GM21360 (cell line): Measurements from ENCODE around the gene OTOGL.
"Not testable (repeated sequence)": the region's sequence is repeated elsewhere in the genome, so short reads cannot be mapped to it uniquely, and the experiment has no call there.

Experiments used
- ATAC-seq: cut with Tn5 transposase; IDR thresholded peaks from one replicate; pipeline ENCODE4 v1.9.1; 2021; ENCODE audit warnings: mild to moderate bottlenecking, moderate library complexity; ENCODE audit not compliant: unreplicated experiment

The OTOGL gene

DNA sequence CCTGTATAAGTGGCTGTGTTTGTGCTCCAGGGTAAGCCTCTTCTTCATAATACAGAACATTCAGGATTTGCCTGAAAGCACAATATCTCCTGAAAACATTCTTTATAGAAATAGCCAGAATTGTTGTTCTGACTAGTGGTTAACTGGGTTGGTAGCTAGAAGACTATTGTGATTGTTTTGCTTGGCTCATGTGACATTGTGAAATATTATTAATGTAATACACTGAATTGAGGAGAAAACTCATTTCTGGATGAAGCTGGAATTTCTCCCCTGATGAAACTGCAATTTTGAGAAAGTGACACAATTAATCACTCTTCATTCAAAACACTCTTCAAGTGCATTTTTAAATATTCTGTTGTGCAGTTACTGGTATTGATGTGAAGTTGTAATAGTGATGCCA, 172.4 kb downstream of the OTOGL start:
- ATAC-seq = no peak

DNA sequence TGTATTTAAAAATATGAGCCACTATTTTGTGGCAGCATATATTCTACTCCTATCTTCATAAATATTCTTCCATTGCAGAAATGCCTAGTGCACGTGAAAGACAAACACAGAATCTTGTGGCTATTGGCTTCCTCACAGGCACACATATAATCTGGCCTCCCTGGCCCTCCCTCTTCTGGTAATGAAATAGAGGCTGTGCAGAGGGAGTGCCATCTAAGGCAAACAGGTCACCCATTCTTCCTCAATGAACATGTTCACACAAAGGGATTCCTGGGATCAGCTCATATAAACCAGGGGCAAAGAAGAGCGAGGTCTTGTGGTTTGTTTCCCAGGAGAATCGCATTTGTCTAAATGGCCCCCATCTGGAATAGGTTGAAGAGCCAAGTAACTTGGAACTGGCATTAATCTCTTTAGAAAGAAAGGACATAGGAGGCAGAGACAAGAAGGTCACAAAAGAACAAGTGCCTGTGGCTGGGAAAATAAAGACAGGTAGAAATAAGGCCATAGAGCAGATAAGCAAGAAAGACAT, 173.1 kb downstream of the OTOGL start:
- no peak for ATAC-seq

DNA sequence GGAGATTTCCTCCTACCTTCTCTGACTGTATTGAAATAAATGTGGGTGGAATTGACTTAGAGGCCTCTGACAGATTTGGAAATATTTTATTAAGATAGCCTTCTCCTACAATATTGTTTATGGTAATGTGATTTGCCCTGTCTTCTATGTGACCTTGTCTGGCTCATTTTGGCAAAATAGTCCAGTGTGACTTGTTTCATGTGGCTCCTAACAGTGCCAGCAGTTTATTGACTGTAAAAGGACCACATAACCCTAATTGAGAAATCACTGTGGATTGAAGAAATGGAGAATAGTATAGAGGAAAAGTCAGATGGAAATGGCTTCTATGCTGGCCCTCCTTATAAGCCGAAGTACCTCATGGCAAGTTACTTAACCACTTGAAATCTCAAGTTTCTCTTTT, 173.8 kb downstream of the OTOGL start:
- ATAC-seq = no peak

DNA sequence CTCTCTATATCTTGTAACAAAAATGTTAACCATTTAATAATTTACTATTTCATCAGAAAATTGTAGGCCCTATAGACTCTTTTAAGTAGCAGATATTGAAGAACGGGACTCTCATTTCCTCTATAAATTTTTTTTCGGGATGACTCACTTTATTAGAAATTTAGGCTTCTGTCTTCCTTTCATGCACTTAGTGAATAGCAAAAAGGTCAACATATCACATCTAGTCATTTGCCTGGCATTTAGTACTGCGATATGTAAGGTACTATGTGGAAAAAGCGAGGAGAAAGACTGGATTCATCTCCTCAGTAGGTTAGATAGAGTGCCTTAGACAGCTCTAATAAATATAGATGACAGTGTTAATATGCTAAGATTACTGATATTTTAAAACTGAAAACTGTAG, 178.4 kb downstream of the OTOGL start:
- ATAC-seq = no peak

DNA sequence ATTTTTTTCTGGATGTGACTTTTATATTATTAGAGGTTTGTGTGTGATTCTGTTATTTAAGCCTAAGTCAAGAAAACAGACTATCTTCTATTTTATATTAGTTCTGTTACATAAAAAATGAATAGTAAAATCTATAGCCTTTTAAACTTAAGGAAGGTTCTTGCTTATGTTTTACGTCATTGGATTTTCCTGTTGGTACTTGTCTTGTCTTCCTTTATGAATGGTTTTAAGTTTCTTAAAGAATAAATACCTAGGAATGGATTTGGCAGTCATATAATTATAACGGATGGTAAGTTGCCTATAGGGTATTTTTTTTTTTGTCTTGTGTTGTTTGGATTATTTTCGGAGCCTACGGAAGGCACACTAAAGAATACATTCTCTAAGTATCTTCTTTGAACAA, 182.9 kb downstream of the OTOGL start:
- ATAC-seq = no peak

DNA sequence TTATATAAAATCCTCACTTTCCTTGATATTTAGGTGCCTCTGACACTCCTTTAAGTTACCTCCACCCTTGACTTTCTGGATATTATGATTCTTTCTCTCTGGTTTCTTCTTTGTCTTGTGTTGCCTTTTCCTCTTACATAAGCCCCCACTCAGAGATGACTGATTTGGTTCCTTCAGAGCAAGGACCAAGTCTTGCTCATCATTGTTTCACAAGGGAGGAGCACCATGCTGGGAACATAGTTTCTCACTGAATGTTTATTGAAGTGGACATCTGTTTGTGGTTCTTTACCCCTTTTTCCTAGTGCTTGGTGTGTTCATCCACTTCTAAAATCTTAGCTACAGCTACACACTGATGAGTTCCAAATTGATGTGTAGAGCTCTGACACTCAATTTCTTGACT, 183.4 kb downstream of the OTOGL start:
- ATAC-seq = no peak

DNA sequence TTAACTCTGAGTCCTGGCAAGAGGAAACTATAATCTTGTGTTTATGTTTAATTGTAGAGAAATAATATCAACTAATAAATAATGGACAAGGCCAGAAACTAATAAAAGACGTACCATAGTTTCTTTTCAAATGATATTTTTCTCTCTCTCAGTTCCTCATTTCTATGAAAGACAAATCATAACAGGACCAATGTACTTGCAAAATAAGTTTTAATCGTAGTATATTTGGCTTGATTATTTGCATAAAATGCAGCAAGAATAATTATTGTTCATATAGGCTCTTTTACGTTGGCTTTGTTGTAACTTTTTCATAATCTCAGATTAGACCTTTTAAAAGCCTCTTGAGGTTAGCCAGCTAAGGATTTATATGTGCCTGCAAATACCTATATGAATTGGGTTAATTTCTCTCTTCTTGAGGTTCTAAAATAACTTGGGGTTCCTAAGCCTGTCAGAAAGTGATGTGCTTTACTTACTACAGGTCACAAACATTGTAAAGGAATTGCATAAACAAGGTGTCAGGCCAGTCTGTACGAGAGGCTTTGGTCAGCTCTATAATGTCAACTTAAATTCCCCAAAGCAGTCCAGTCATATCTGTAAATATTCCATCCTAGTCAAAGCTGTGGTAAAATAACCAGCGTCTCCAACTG, 191.9 kb downstream of the OTOGL start:
- peak; percentile 45 for ATAC-seq

DNA sequence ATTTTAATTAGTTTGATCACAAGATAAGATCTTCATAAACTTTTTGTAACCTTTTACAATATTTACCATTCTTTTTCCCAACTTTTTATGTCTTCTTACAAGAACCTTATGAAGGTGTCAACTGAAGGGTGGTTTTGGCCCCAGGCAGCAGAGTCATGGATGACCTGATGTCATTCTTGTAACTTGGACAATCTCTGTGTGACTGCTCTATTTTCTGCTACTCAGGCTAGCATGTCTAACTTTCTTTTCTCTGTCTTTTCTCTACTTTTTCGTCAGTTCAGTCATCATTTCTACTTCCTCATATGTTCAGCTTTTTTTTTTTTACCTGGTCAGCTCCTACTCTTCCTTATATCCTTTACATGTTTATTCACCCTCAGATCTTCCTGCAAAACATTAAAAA, 194.0 kb downstream of the OTOGL start:
- ATAC-seq = peak; percentile 66

DNA sequence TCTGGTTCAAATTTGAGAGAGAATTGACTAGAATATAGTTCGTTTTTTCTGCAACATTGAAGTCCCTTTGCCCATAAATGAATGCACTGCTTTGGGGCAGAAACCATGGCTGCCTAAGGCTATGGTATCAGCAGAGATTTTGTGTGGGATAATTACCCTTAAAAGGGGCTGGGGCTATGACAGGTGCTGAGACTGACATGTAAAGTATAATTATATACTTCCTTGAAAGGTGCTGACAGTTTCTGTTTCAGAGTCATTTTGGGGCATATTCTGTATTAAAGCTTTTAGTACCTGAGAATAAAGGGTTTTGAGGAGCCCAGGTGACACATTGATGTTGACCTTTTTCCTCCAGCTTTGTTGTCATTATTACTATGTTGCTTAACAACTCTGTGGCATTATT, 194.4 kb downstream of the OTOGL start:
- ATAC-seq = peak; percentile 72

DNA sequence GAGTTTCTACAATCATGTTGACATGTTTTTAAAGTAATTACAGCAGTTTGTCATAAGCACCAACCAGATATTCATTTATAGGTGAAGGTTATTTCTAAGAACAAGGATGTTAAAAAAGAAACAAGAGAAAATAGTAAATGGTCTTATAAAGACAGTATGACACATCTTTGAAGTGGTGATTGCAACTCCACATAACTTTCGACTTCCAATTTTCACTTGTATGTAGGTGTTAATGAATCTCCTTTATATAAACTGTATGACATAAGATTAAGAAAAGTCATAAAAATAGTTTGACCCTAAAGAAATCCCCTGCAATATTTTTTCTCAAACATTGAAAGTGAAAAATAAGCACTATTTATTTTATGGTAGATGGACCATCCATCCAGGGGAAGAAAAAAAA, 199.9 kb downstream of the OTOGL start:
- ATAC-seq = peak; percentile 65

DNA sequence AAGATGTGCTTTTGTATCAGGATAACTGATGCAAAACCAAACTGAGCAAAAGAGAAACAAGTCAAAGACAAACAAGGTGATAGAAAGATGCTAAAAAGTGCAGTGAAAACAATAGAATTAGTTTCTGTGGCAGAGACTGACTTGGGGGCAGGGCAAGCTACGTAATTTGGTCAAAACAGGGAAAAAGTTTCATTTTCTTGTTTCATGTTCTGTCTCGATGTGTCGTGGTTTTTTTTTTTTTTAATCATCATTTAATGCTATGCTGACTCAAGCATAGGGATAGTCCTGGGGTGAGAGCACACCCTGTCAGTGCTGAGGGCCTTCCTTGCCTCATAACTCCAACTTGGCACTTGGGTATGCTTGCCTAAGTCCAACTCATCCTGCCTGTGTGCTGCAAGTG, 200.6 kb downstream of the OTOGL start:
- peak; percentile 79 for ATAC-seq

DNA sequence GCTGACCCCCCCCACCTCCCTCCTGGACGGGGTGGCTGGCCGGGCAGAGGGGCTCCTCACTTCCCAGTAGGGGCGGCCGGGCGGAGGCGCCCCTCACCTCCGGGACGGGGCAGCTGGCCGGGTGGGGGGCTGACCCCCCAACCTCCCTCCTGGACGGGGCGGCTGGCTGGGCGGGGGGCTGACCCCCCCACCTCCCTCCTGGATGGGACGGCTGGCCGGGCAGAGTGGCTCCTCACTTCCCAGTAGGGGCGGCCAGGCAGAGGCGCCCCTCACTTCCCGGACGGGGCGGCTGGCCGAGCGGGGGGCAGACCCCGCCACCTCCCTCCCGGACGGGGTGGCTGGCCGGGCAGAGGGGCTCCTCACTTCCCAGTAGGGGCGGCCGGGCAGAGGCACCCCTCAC, 208.1 kb downstream of the OTOGL start:
- not testable (repeated sequence) for ATAC-seq

DNA sequence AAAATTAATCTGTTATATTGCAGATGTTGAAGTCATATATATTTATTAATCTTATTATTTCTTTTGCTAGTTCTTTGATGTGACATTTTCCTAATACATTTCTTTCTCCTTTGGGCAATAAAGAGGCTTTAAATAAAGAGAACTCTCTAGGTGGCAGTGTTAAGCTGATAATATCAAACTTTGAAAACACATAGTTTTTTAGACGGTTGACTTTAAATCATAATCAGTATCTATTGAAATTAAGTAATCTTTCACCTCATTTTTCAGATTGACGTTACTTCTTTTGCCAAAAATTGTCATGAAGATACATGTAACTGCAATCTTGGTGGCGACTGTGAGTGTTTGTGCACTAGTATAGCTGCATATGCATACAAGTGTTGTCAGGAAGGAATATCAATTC, 213.9 kb downstream of the OTOGL start:
- ATAC-seq = no peak

DNA sequence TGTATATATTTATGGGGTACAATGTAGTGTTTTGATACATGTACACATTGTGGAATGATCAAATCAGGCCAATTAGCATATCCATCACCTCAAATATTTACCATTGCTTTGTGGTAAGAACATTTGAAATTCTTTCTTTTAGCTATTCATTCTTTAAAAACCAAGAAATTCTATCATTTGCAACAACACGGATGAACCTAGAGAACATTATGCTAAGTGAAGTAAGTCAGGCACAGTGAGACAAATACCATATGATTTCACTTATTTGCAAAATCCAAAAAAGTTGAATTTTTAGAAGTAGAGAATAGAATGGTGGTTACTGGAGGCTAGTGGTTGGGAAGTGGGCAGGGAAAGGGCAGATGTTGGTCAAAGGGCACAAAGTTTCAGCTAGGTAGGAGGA, 215.4 kb downstream of the OTOGL start:
- no peak for ATAC-seq

DNA sequence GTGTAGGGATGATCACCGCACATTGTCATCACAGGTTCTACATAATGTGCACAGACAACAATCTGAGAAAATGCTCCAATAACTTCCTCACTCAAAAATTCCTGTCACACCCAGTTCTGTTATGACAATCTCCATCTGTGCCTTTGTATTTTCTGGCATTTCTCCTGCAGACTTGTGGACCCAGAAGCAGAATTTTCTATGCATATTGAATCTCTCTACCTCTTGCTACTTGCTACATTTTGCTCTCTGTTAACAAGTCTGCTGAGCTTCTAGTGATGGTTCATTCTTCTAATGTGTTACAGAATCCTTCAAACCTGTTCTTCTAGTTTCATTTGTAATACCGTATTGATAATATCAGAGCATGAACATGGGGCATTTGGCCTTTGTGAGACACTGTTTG, 216.9 kb downstream of the OTOGL start:
- ATAC-seq = no peak

DNA sequence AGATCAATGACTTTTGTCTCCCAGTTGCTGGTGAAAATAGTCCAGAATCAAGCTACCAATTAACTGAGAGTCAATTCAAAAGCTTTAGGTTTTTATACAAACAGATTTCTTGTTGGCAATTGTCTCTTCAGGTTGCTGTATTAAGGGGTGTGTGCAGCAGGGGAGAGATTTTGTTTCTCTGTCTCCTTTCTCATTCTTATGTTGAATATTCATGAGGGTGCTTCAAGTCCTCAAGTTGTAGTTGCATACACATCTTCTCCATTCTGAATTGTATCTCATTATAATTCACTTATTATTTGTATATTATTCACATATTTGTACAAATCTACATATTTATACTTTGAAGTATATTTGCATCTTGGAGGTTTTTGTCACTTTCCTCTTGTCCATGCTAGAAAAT, 218.0 kb downstream of the OTOGL start:
- no peak for ATAC-seq

DNA sequence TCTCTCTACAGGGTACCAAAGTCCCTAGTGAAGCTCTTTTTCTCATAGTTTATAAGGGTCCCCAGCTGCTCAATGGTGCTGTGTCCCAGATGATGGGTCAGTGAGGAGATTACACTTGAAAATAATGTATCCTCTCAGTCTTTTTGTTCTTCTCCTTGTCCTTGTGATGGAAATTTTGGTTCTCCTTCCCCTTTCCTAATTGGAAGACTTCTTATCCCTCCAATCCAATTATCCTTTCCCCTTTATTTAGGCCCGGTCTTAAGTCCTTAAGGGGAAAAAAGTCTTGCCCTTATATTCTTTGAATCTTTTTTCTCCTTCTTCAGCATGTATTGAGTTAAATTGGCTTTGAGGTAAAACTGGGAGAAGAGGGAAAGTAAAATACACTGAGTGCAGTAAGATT, 218.6 kb downstream of the OTOGL start:
- ATAC-seq = no peak

DNA sequence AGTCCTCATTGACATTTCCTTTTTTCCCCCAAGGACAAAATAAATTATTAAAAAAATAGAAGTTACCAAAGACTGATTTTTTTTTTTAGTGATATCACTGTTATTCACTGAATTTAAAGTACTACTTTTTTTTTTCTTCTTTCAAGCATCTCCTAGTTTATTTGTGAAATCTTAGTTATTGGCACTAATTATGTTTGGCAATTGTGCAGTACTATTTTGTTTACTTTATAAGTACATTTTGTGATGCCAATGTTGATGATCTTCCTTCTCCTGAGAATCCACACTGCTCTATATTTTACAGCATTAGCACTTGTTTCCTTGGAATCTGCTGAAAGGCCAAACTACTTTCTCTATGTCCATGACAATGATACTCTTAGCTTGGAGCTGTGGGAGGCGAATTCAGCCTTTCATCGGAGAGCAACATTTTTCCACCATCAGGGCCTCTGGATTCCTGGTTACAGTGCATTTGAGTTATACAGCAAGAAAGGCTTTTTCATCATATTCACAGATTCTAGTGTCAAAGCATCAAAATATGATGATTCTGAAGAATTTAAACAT, 220.9 kb downstream of the OTOGL start:
- ATAC-seq = no peak

DNA sequence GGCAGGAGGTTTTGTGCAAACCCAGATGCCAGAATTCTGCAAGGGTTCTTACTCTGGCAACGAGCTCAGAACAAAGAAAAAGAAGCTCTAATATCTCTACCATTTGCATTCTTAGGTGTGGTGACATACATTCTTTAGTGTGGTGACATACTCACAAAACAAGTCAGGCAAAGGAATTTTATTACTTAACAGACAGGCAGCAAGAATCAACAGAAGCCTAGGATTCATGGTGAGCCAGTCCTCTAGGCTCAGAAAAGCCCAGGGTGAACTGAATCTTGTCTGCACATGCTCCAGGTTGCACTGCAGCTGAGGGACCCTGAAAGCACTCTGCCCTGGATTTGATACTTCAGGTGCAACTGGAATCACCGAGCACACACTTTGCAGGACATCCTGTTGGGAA, 222.3 kb downstream of the OTOGL start:
- no peak for ATAC-seq

DNA sequence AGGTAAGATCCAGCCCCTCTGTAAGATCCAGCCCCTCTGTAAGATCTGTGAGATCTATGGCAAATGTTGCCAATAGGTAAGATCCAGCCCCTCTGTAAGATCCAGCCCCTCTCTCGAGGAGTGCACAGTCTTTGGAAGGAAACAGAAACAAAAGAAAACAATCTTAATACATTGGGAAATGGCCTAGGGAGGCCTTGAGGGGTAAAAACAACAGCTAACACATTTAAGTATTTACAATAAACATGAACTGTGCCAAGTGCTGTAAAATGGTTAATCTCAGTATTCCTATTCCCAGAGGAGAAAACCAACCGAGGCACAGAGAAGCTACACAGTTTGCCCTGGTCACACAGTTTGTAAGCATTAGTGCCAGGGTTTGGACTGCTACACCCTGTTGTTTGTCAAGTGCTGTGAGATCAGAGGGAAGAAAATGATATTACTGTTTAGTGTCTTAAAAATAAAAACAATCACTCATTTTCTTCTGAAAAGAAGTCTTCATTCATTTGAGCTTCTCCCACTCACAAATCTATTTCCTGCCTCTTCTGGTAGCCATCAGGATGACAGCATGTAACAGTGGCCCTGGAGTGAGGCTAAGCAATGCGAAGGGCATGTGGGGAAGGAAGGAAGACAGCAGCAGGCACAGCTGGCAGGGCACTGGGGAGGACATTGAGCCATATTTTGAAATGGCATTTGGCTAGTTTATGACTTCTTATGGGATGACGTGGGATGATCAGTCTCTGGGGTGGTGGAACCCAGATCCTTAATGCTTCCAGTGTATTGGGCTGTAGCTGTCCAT, 226.0 kb downstream of the OTOGL start:
- ATAC-seq = no peak

DNA sequence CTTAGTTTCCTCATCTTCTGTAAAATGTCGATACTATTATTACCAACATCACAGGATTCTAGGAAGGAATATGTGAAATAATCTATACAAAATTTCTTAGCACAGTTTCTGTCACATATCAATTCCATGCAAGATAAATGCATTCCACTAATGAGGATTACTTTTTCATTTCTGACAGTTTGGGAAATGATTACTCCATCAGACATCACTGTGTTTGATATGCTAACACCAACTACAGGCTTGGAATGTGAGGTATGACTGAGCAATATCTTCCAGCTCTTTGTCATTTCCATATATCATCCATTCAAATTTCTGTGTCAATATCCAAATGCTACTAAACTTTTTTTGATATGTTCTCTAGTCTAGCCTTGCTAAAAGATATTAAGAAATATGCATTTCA, 233.5 kb downstream of the OTOGL start:
- ATAC-seq = no peak

DNA sequence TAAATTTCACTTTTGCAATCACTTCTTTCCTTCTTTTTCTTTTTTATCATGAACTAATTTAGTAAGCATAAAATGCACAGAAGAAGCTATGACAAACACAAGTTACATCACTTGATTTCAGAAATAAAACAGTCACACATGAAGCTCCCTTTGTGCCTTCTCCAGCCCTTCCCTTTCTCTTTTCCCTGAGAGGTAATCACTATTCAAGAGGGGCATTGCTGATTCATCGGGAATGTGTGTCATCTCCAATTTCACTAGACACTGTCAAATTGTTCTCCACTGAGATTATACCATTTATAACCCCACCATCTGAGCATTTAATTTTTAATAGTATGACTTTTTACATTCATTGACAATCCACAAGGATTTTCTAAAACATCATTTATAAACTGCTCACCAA, 253.1 kb downstream of the OTOGL start:
- no peak for ATAC-seq
